SK-N-SH treated with all-trans-retinoic acid at 6 μM for 48 hours (cell line): ENCODE data around the gene LRBA.

ENCODE experiments used
- ATAC-seq: fragments of 200-7000 bp; cut with Tn5 transposase; 3 replicates; pipeline ENCODE4 v1.9.1; 2020; ENCODE audit warnings: mild to moderate bottlenecking, moderate library complexity
- ARNTL ChIP-seq: fragments of 450-650 bp; formaldehyde crosslinking; IDR thresholded peaks from 2 replicates; pipeline ENCODE4 v1.5.0; 2020; ENCODE audit warnings: low read depth, mild to moderate bottlenecking, moderate library complexity, borderline replicate concordance
- BACH2 ChIP-seq: fragments of 250-450 bp; sonication (Bioruptor Pico); IDR thresholded peaks from 2 replicates; pipeline ENCODE4 v1.9.0; 2021; ENCODE audit warnings: mild to moderate bottlenecking, borderline replicate concordance
- CREB5 ChIP-seq: fragments of 250-450 bp; sonication (Bioruptor Pico); IDR thresholded peaks from 2 replicates; pipeline ENCODE4 v1.5.1; 2020; ENCODE audit warnings: low read depth, mild to moderate bottlenecking, moderate library complexity
- CSDC2 ChIP-seq: fragments of 250-450 bp; sonication (Bioruptor Pico); IDR thresholded peaks from 2 replicates; pipeline ENCODE4 v1.5.0; 2020; ENCODE audit warnings: mild to moderate bottlenecking, moderate library complexity
- CSRNP3 ChIP-seq: fragments of 250-450 bp; sonication (Bioruptor Pico); IDR thresholded peaks from 2 replicates; pipeline ENCODE4 v1.5.1; 2021; ENCODE audit warnings: mild to moderate bottlenecking, moderate library complexity
- ESRRG ChIP-seq: fragments of 250-450 bp; sonication (Bioruptor Pico); IDR thresholded peaks from 2 replicates; pipeline ENCODE4 v1.6.1; 2021; ENCODE audit warnings: mild to moderate bottlenecking
- GLIS3 ChIP-seq: fragments of 250-450 bp; sonication (Bioruptor Pico); IDR thresholded peaks from 2 replicates; pipeline ENCODE4 v1.5.0; 2020; ENCODE audit warnings: mild to moderate bottlenecking, moderate library complexity
- ISL1 ChIP-seq: fragments of 250-450 bp; sonication (Bioruptor Pico); IDR thresholded peaks from 2 replicates; pipeline ENCODE4 v2.1.2; 2022; ENCODE audit warnings: mild to moderate bottlenecking, moderate library complexity
- OSR1 ChIP-seq: fragments of 250-450 bp; sonication (Bioruptor Pico); IDR thresholded peaks from 2 replicates; pipeline ENCODE4 v1.8.0; 2022; ENCODE audit warnings: moderate library complexity, mild to moderate bottlenecking, inconsistent platforms
- POU6F1 ChIP-seq: fragments of 250-450 bp; sonication (Bioruptor Pico); IDR thresholded peaks from 2 replicates; pipeline ENCODE4 v1.8.0; 2021; ENCODE audit warnings: low read depth, mild to moderate bottlenecking, moderate library complexity, borderline replicate concordance
- RARB ChIP-seq: fragments of 250-450 bp; sonication (Bioruptor Pico); IDR thresholded peaks from 2 replicates; pipeline ENCODE4 v1.8.0; 2021; ENCODE audit warnings: mild to moderate bottlenecking, moderate library complexity
- SNAI2 ChIP-seq: fragments of 250-450 bp; sonication (Bioruptor Pico); IDR thresholded peaks from 2 replicates; pipeline ENCODE4 v1.5.0; 2020; ENCODE audit warnings: mild to moderate bottlenecking, moderate library complexity
- TCF4 ChIP-seq: fragments of 250-450 bp; sonication (Bioruptor Pico); IDR thresholded peaks from 2 replicates; pipeline ENCODE4 v1.8.0; 2021; ENCODE audit warnings: mild to moderate bottlenecking, moderate library complexity, borderline replicate concordance
- TOX ChIP-seq: fragments of 250-450 bp; sonication (Bioruptor Pico); IDR thresholded peaks from 2 replicates; pipeline ENCODE4 v1.8.0; 2021; ENCODE audit warnings: mild to moderate bottlenecking, moderate library complexity, borderline replicate concordance
- TSHZ2 ChIP-seq: fragments of 250-450 bp; sonication (Bioruptor Pico); IDR thresholded peaks from 2 replicates; pipeline ENCODE4 v1.5.0; 2020; ENCODE audit warnings: mild to moderate bottlenecking, moderate library complexity
- ZC3H10 ChIP-seq: fragments of 250-450 bp; sonication (Bioruptor Pico); IDR thresholded peaks from 2 replicates; pipeline ENCODE4 v1.5.1; 2021; ENCODE audit warnings: mild to moderate bottlenecking, moderate library complexity
- ZFP30 ChIP-seq: fragments of 450-650 bp; formaldehyde crosslinking; IDR thresholded peaks from 2 replicates; pipeline ENCODE4 v1.5.0; 2022; ENCODE audit warnings: mild to moderate bottlenecking, moderate library complexity
- ZNF70 ChIP-seq: fragments of 450-650 bp; formaldehyde crosslinking; IDR thresholded peaks from 2 replicates; pipeline ENCODE4 v1.5.0; 2020; ENCODE audit warnings: mild to moderate bottlenecking, moderate library complexity

LRBA gene

GRCh38 chr4:150224896-150225591 is 790.0 kb downstream of the LRBA start:
- no peak for TF ChIP-seq TOX (CRISPR knock-in tag)
- no peak for TF ChIP-seq ARNTL (CRISPR knock-in tag)
- no peak for TF ChIP-seq SNAI2
- TF ChIP-seq ESRRG, result no peak
- no peak for TF ChIP-seq ZFP30 (CRISPR knock-in tag)
- TF ChIP-seq CREB5 (CRISPR knock-in tag), result no peak
- TF ChIP-seq CSRNP3 (CRISPR knock-in tag), result no peak
- TF ChIP-seq POU6F1, result no peak
- TF ChIP-seq, all 23 proteins: peak for 0
- ATAC-seq, result peak; percentile 77

- no peak for ATAC-seq
- no peak for TF ChIP-seq GLIS3
- no peak for TF ChIP-seq ZC3H10
- TF ChIP-seq CREB5 (CRISPR knock-in tag), result no peak
- TF ChIP-seq ISL1 (CRISPR knock-in tag), result no peak
- no peak for TF ChIP-seq TOX (CRISPR knock-in tag)
- no peak for TF ChIP-seq TSHZ2 (CRISPR knock-in tag)
- no peak for TF ChIP-seq OSR1
- no peak for TF ChIP-seq ZFP30 (CRISPR knock-in tag)
- no peak for TF ChIP-seq ZNF70
- TF ChIP-seq TCF4 (CRISPR knock-in tag), result no peak
- TF ChIP-seq SNAI2, result no peak
- TF ChIP-seq POU6F1, result no peak
- no peak for TF ChIP-seq CSDC2 (CRISPR knock-in tag)
- TF ChIP-seq ARNTL (CRISPR knock-in tag), result no peak
- no peak for TF ChIP-seq RARB (CRISPR knock-in tag)
- no peak for TF ChIP-seq BACH2
- TF ChIP-seq ESRRG, result no peak
These were observed 795.2 kb downstream of the LRBA start for GRCh38 chr4:150219841-150220240.

GRCh38 chr4:150218447-150218846 is 796.6 kb downstream of the LRBA start:
- TF ChIP-seq CREB5 (CRISPR knock-in tag), result no peak
- TF ChIP-seq, all 23 proteins: peak for 0
- no peak for ATAC-seq
